Putamen (tissue), 1 donor: ENCODE measurements around the gene PTPRJ.

Source experiments
- DNase-seq: peaks from one replicate; pipeline ENCODE4 v3.0.0-alpha.2; 2016; ENCODE audit warnings: low spot score

The PTPRJ gene

DNA sequence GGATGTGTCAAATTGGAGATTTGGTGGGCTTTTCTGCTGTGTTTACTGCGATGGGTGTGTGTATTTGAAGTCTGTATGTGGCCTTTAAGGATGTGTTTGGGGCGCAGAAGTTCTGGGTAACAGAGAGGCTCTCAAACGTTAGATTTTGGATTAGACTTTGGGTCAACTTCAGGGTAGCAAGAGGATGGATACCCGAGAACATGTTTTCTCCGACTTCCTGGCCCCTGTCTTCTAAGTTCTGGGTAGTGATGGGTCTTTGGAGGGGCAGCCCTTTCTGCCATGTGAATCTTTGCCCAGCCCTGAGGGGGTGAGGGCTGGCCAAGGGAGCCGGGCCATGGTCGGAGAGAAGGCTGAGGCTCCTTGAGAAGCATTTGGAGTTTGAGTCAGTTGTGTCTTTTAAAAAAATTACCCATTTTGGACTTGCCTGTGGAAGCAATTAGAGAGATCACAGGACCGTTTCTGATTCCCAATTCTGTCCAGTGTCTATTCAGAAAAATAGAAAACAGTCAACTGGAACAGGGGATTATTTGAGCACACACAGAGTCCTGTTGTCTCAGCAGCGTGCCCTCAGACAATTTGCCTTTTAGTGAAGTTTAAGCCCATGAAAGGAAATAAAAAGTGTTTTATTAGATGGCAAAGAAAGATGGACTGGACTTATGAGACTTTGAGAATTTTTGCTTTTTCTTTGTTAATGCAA is 114.4 kb downstream of the PTPRJ start:
- peak; percentile 87 for DNase-seq

DNA sequence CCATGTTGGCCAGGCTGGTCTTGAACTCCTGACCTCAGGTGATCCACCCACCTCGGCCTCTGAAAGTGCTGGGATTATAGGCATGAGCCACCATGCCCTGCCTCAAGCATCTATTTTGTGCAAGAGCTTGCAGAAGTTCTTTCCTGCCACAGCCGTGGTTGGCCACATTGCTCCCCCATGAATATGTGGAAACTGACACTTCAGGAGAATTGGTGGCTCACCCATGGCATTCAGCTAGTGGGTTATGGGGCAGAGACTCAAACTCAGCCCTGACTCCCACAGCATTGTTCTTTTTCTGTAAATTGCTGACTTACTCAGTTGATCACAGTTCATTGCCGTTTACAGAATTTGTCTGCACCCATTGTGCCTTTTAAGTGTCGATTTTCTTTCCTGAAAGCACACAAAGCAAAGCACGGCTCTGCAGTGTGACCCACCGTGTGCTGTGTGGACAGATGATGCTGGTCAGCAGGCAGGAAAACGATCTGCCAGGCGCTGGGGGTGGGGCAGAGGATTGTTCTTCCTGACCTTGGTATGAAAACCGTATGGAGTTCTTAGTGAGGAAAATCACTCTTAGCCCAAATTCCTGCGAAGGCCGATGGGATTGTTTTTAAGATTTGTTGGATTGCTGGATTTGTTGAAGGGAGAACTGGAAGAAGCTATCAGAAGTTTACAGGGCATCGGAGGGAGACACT is 115.6 kb downstream of the PTPRJ start:
- no peak for DNase-seq

DNA sequence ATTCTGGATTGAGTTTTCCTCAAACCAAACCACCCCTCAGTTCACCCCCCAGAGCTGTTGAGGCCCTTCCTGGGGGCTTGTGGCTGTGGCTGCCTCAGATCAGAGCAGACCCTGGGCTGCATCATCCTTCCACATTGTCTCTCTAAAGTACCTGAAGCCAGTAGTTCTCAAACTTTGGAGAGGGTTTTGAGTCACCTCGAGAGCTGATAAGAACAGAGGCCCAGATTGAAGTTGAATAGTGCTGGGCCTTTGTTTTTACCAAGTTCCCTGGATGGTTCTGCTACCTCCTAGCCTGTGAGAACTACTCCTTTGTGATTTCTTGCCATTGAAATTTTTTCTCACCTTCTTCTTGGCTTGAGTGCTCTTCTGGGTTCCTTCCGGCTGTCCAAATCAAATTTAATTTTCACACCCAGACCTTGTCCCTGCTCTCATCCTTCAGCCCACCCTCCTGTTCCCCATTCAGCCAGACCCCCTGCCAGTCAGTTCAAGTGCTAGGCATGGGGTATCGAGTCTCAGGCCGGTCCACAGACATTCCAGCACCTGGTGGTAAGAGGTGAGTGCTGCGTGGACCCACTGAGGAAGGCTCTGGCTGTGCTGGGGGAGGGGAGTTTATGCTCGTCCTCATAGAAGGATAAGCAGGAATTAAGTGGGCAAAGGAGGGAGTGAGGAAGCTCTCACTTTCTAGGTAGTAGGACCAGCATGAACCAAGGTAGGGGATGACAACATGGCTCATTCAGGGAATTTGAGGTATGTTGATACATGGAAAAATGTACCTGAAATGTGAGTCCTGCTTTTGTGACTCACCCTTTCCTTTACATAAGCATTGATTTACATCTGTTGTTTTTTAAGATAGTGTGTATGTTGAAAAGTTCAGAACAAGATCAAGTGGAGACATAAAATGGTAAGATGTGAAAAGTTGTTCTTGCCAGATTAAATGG is 116.5 kb downstream of the PTPRJ start:
- DNase-seq, result no peak

DNA sequence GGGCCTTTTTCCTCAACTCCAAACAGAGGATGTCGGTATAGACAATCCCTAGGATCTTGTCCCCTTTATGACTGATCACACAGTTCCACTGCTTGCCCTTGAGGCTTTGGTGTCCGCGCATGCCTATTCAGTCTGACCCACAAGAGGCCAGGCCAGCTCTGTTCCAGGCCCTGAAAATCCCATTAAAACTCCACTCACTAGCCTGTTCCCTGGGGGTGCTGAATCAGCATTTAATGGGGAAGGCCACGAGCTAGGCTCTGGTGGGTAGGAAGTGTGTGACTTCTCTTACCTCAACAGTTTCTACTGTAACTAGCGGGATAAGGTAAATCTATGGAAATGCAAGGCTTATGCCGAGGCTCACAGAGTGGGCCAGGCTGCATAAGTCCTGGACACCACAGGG is 117.7 kb downstream of the PTPRJ start:
- no peak for DNase-seq

DNA sequence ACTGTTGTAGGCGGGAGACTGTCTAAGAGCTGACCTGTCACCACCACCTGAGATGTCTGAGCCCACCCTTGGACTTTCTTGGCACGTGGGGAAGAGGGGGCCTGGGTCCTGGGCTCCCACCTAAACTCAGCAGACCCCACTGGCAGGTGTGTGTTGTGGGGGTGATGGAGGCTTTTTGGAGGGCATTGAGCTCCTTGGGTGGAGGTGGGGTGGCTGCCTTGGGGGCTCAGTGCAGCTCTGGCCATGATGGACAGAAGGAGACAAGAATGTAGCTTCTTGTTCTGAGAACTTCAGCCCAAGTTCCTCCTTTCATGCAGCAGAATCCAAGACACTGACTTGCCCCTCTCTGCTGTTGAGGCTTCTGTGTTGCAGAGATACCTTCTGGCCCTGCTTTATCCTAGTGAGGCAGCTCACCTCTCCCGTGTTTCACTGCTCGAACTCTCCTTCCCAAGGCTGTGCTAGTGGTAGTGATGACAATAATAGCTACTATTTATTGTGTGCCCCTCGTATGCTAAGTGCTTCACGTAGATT is 119.6 kb downstream of the PTPRJ start:
- no peak for DNase-seq

DNA sequence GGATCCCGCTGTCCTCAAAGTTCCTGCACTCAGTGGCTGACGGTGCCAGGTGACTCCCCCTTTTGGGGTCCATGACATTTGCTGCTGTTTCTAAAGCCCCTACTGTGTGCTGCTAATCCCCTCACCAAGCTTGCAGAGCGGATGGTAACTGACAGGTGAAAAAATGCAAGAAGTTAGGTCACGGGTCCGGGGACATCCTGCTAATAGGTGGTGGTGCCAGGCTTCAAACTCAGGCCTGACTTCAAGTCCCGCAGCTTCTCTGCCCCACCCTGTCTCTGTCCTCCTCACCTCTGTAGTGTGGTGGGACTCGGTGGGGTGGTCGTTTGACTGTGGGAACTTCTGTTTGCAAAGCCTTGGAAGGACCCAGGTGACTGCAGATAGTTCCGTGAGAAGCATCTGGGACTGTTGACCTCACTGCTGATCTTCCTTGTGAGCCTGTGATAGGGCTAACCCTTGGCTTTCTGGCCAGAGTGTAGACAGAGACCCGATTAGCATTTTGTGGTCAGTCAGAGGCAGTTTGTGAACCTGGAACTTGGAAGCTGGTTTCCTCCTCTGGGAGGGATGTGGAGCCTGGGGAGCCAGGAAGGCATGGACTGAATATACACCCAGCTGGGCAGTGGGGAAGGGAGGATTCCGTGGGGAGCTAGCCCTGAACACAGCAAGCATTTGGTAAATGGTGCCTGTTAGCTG is 120.8 kb downstream of the PTPRJ start:
- no peak for DNase-seq

DNA sequence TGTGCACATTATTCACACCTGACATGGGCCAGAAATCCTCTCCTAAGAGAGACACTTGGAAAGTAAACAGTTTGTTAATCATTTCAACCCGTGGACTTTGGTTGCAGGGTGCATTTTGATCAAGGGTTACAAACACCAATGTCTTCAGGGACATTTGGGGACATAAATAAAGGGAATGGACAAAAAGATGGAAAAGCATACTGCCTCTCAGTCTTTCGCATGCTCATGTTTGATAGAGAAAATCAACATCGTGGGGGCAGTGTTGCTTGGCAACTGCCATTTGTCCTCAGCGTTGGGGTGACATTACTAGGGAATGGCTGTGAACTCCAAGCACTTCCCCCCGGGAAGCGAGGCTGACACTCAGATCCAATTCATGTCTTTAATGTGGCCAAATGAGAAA is 121.6 kb downstream of the PTPRJ start:
- DNase-seq, result no peak

DNA sequence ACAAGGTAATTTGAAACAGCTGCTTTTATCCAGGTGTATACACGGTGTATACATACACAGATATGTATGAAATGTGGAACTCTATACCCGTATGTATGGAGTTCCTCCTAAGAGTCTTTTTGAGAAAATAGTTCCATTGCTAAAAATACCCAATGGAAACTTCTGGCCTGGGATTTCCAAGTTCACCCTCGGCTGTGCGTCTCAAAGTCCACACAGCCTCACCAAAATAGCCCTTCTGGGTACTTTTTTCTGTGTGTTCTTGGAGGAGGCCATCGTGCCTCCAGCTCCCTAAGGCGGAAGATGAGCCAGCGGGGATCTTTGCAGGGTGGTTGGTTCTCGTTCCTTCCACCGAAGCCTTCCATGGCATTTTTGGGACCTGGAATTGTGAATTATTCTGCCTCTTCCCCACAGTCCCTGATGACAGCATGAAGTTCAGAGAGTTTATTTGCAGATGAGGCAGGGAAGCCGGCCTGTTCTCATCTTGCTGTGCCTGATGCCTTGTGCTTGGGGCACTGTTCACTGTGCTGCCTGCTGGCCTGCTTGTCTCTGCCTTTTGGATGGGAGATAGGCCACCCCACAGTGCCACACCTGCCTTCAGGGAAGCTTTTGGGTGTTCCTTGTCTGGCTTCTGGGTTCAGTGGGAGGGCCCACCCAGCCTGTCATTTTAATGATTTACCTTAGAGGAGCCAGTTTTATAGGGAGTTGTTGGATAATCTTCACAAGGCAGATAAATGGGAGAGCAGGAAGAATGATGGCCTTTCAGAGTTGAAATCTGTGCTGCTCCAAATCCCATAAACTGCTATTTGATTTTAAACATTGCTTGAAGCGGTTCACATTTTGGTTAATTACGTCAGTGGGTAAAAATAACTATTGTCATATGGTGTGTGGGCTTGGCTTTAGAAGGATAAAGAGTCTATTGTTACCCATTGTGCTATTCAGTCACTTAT is 123.5 kb downstream of the PTPRJ start:
- peak; percentile 91 for DNase-seq

DNA sequence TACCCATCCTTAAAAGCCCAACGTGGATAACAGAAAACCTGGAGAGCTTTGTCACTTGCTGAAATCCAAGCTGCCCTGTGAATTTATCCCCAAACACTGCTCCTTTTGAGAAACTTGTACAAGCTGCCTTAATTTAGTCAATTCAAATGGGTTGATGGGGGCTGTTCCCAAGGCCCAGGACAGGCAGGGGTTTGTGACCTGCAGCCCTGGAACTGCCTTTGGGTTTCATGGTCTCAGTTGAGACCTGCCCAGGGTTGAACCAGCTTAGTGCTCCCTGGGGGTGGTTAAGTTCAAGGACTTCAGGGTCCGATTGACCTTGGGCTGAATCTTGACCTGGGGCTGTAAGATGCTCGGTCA is 124.2 kb downstream of the PTPRJ start:
- no peak for DNase-seq

DNA sequence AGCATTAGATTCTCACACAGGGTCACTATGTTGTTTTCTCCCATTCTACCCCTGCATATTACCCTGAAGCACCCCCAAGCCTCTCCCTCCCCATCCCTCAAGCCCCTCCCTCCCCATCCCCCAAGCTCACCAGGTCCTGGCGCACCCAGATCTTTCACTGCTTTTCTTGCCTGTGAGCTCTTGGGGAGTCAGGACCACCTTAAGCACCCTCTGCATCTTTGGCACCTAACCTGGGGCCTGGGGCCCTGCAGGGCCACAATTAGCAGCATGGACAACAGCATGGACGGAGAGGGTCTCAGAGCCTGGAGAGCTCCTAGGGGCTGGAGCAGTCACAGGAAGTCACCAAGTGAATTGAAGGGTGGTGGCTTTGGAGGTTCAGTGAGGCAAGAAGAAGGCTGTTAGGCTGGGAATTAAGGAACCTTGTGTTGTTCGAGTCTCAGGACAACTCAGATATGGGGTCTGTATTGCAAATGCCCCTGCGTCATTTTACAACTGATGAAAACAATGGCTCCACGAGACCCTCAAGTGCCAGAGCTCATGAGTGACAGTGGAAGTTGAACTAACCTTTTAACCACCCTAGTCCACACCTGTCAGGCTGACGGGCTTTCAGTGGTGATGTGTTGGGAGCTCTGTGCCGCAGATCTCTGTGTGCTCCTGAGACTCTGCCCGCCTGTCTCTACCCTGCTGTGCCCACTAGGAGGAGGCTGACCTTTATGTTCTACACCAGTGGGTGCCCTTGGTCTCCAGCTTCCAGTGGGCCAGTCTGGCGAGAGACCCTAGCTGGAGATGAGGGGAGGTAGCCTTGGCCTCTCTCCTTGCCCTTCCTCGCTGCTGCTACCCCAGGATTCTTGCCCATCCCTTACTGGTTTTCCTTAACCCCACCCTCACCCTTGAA is 125.0 kb downstream of the PTPRJ start:
- no peak for DNase-seq

DNA sequence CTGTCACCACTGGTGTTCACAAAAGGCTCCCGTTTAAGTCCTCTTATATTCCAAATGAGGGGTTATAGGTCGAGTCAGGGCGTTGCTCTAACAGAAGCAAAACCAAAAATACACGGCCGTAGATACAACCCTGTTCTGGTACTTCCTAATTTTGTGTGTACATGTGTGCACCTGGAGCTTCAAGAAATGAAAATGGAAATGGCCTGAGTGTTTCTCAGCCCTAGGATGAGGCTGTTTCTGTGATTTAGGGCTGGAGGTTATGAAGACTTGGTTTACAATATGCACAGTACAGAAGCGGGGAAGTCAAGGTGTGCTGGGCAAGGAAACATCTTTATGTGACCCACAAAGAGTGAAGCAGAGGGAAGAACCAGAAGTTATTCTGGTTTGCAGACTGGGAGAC is 125.8 kb downstream of the PTPRJ start:
- DNase-seq, result no peak

DNA sequence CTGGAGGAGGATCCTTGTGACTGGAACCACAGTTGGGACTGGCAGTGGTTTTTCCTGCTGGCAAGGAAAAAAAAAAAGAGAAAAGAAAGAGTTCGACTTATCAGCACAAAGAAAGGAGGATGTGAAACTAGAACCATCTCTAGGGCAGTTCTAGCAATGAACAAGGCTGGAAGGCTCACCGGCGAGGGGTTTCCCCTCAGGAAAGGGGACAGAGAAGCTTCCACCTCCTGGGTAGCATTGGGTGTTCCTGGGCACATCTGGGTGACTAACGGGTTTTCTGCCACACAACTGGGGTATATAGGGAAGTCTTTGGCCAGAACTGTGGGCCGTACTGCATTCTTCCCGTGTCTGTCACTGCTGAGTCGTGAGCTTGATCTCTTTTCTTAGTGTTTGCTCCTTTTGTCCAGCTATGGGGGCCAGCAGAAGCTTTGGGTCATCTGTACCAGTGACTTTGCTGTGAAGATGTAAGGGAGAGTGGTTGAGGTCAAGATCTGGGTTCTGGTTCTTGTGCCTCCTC is 126.9 kb downstream of the PTPRJ start:
- no peak for DNase-seq

DNA sequence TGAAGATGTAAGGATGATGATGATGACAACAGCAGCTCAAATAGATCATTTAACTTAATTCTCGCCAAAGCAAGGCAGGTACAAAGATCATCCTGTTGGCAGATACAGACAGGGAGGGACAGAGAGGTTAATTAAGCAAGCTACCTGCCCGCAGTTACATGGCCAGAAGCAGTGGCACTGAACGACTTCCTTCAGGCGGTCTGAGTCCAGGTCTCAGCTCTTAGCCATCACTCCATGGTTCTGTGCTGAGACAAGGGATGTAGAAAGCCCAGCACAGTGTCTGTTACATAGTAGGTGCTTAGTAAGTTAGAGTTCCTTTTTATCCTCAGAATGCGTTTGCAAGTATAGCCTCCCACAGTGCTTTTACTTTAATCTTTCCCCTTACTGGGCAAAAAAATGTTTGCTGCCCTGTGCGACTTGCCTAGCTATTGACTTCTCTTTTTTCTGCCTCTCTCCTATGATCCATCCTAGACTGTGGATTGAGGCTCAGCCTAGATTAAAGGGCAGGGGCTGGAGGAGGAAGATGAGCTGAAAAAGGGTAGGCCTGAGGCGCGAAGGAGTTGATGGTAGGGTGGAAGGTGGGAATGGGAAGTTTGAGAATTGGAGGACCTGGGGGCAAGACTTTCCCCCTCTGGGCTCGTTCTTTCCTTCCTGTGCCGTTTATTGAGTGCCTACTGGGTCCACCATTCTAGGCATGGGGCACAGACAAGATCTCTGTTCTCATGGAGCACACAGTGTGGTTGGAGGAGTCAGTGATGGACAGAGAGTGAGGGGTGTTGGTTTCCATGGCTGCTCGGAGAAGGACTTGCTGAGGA is 128.1 kb downstream of the PTPRJ start:
- DNase-seq, result no peak

DNA sequence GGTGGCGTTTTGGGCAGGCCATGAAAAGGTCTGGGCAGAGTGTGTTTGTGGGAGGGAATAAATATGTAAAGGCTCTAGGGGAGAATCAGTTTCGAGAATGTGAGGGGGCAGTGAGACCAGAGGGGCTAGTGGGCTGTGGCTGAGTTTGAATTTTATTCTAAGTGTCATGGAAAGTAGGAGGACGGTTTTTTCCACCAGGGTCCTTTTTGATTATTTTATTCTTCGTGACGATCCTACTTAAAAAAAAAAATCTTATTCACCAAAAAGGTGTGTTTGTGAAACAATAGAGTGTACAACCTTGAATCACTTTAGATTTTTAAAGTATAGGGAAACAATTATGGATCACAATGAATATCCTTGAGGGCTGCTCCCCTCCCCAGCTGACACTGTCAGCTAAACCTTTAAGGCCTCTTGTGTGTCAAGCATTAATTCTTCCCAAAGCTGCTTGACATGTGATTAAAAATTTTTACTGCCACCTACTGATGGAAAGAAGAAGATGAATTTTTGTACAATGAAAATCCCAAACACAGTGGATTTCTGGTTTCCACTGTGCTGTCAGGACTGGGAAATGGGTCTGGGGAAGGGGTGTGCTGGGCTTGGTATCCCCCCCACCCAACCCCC is 128.8 kb downstream of the PTPRJ start:
- peak; percentile 69 for DNase-seq

DNA sequence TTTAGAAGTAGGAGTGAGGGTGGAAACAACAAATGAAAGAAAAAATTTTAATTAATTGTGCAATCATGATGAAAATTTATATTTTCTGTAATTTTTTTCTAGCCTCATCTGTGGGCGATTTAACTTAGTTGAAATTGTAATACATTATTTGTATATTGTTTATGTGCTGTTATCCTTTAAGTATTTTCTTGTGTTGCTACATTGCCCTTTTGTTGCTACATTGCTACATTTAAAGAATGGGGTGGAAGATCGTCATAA is 130.1 kb downstream of the PTPRJ start:
- DNase-seq, result no peak

DNA sequence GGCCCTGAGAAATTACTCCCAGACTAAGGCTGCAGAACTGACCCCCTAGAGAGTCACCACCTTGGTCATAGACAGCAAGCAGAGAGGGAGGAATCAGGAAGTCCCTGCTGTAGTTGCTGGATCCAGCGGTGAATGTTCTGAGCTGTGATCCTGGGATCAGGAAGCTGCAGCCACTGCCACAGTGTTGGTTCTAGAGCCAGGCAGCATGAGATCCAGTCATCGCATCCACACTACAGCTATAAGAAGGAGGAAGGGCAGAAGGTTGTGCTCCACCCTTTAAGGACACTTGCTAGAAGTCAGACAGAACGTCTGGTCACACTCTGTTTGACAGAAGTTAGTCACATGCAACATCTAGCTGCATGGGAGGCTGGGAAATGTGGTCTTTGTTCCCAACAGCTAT is 131.5 kb downstream of the PTPRJ start:
- DNase-seq, result no peak

DNA sequence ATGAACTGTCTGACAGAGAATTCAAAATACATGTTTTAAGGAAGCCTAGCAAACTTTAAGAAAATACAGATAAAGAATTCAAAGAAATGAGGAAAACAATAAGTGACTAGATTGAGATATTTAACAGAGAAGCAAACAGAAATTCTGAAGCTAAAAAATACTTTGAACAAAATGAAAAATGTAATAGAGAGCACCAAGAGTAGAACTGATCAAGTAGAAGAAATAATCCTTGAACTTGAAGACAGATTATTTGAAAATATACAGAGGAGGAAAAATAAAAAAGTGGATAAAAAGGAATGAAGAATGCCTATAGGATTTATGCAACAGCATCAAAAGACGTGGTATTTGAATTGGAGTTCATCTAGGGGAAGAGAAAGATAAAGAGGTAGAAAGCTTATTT is 134.4 kb downstream of the PTPRJ start:
- DNase-seq, result no peak

DNA sequence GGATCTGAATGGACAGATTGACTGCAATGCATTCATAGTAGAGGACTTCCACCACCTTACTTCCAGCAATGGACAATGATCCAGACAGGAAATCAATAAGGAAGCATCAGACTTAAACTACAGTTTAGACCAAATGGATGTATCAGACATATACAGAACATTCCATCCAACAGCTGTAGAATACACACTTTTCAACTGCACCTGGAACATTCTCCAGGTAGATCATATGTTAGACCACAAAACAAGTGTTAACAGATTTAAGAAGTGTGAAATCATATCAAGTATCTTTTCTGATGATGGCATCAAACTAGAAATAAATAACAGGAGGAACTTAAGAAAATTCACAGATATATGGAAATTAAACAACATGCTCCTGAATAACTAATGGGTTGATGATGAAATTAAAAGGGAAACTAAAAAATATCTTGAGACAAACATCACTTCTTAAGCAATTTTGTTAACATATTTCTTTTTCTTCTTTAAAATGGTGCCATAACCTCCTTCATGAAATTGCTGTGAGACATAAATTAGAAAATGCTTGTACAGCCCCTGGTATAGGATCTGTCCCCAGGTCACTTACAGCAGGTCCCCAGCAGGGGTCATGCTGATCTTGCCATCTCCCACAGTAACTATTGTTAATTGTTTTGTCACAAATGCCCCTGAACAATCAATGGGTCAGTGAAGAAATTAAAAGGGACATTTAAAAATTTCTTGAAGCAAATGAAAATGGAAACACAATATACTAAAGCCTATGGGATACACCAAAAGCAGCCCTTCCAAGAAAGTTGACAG is 136.3 kb downstream of the PTPRJ start:
- no peak for DNase-seq
